Stimulated activated naive CD4-positive, alpha-beta T cell (primary cell): ENCODE data around the gene DZIP1L.
A peak's percentile ranks its signal among the peaks of the same experiment; 100 is the strongest.
"Not testable (repeated sequence)": the region's sequence is repeated elsewhere in the genome, so short reads cannot be mapped to it uniquely, and the experiment has no call there.

Source experiments
- DNase-seq, 6 experiments: peaks; one replicate each; lab custom pipeline; 2025; lab: John Stamatoyannopoulos, UW

Gene DZIP1L

GRCh38 chr3:138114988-138115971 is at the start of gene DZIP1L:
Gene DZIP1L (minus strand): TSS chr3:138115608. CDS start chr3:138103971, 11,637 bp downstream.
- peak in 2 of 6 experiments; percentile 4 to 5 for DNase-seq

- DNase-seq, result no peak
Observed at GRCh38 chr3:138165061-138165460, 49.7 kb upstream of the DZIP1L start.

- no peak for DNase-seq
Observed at GRCh38 chr3:138157743-138158142, 42.3 kb upstream of the DZIP1L start.

- no peak for DNase-seq
Observed at GRCh38 chr3:138154534-138154933, 39.1 kb upstream of the DZIP1L start.

GRCh38 chr3:138148503-138148902 is 33.1 kb upstream of the DZIP1L start:
- DNase-seq, result no peak

GRCh38 chr3:138142181-138142580 is 26.8 kb upstream of the DZIP1L start:
- not testable (repeated sequence) for DNase-seq

- DNase-seq, result no peak
Observed at GRCh38 chr3:138140940-138141339, 25.5 kb upstream of the DZIP1L start.

- DNase-seq, result no peak
Observed at GRCh38 chr3:138139691-138140090, 24.3 kb upstream of the DZIP1L start.

- DNase-seq, result no peak
Observed at GRCh38 chr3:138137861-138138260, 22.5 kb upstream of the DZIP1L start.

GRCh38 chr3:138136201-138136600 is 20.8 kb upstream of the DZIP1L start:
- DNase-seq, result no peak

- DNase-seq, result no peak
Observed at GRCh38 chr3:138135833-138136194, 20.4 kb upstream of the DZIP1L start.

- DNase-seq, result no peak
Observed at GRCh38 chr3:138135146-138135832, 19.9 kb upstream of the DZIP1L start.

- no peak for DNase-seq
Observed at GRCh38 chr3:138132239-138132638, 16.8 kb upstream of the DZIP1L start, which contains the start of gene A4GNT. Gene A4GNT (minus strand): TSS chr3:138132390. CDS start chr3:138131256, 1,134 bp downstream.

- no peak for DNase-seq
Observed at GRCh38 chr3:138127636-138128365, 12.4 kb upstream of the DZIP1L start.

- DNase-seq, result no peak
Observed at GRCh38 chr3:138125548-138126221, 10.3 kb upstream of the DZIP1L start.

- DNase-seq, result no peak
Observed at GRCh38 chr3:138124706-138125355, 9.4 kb upstream of the DZIP1L start.

- DNase-seq, result no peak
Observed at GRCh38 chr3:138124188-138124587, 8.8 kb upstream of the DZIP1L start.

GRCh38 chr3:138119423-138119766 is 4.0 kb upstream of the DZIP1L start:
- DNase-seq, result no peak

- DNase-seq, result peak in 3 of 6 experiments; percentile 5
Observed at GRCh38 chr3:138118612-138119422, 3.4 kb upstream of the DZIP1L start.

GRCh38 chr3:138114431-138114918 is 933 bp downstream of the DZIP1L start:
- DNase-seq, result no peak
